GM21423 (cell line): ENCODE data around the gene CYP4F8.
"Not testable (repeated sequence)": the region's sequence is repeated elsewhere in the genome, so short reads cannot be mapped to it uniquely, and the experiment has no call there.

Experiments used
- ATAC-seq: cut with Tn5 transposase; IDR thresholded peaks from one replicate; pipeline ENCODE4 v1.9.1; 2021; ENCODE audit warnings: mild to moderate bottlenecking, moderate library complexity; ENCODE audit not compliant: unreplicated experiment

CYP4F8 gene

DNA sequence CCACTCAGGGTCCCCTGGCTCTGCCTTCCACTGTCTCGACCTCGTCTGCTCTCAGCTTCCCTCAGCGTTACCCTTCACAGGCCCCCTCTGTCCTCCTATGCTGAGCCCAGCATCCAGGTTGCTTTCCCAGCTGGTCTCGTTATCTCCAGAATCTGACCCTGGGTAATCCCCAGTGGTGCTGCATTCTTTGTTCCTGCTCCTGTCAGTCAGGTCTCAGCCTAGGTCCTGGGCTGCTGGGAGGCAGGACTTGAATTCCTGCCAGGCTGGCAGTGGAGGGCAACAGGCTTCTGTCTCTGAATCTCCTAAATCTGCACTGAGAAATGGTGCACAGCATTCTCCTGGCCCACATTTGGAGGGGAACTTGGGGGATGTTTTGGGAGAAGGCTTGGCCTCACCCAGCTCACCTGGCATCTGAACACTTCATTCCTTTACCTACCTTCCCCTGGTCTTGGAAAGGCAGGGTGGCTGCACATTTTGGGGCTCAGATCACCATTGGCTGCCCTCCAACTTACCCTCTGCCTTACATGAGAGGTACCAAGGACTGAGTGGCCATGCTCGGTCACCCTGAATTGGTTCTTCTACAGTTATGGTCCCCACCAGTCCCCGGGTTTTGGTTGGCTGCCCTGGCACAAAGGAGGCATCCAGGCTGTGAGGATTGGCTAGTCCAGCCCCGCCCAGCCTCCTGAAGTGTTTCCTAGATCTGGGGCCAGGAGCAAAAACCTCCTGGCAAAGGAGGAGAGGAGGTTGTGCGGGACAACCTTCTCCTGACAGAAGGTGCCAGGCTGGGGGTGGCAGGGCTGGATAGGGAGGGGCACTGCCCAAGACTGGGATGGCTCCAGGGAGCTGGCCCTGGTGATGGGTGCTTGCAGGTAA, at the start of gene CYP4F8:
Gene CYP4F8 (plus strand): TSS at position 712 of the 873 bp plus-strand sequence. CDS start 399 bp downstream, outside the sequence.
- ATAC-seq, result no peak

GRCh38 chr19:15570420-15570819, 44.6 kb upstream of the CYP4F8 start:
- no peak for ATAC-seq

DNA sequence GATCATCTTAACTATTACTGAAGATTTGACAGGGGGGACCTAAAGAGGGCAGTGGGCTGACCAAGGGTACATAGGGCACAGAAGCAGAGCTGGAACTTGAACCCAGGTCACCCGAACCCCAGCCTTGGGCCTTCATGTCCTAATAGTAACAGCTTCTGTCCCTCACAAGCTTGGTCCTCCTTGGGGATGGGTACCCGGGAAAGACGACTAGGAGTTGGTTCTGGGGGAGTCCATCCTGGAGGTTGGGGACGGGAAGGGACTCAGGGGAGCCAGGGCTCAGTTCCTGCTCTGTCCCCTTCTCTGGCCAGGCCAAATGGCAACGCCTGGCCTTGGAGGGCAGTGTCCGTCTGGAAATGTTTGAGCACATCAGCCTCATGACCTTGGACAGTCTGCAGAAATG, 39.6 kb upstream of the CYP4F8 start:
- ATAC-seq, result no peak

GRCh38 chr19:15576526-15577156, 38.4 kb upstream of the CYP4F8 start:
- ATAC-seq, result no peak

GRCh38 chr19:15577184-15577771, 37.7 kb upstream of the CYP4F8 start:
- ATAC-seq, result no peak

DNA sequence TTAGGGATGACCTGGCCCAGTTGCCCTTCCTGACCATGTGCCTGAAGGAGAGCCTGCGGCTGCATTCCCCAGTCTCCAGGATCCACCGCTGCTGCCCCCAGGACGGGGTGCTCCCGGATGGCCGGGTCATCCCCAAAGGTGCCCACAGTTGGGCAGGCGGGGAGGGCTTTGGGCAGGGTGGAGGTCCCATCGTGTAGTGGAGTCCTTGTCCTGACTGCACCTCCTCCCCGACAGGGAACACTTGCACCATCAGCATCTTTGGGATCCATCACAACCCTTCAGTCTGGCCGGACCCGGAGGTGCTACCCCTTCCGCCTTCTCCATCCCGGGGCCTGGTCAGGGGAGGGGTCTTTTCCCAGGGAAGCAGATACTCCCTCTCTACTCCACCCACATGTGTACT, 31.7 kb upstream of the CYP4F8 start:
- no peak for ATAC-seq

DNA sequence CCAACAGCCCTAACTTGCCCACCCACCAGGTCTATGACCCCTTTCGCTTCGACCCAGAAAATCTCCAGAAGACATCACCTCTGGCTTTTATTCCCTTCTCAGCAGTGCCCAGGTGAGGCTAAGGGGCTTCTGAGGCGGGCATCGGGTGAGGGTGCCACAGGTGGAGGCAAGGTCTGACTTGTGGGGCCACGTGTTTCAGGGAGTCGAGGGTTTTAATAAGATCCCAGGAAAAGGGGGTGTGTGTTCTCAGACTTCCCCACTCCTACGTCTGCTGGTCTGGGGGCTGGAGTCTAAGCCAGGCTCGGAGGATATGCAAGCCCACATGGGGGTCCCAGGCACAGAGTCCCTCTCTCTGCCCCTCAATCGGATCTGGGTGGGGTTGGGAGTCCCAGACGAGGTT, 30.9 kb upstream of the CYP4F8 start:
- no peak for ATAC-seq

DNA sequence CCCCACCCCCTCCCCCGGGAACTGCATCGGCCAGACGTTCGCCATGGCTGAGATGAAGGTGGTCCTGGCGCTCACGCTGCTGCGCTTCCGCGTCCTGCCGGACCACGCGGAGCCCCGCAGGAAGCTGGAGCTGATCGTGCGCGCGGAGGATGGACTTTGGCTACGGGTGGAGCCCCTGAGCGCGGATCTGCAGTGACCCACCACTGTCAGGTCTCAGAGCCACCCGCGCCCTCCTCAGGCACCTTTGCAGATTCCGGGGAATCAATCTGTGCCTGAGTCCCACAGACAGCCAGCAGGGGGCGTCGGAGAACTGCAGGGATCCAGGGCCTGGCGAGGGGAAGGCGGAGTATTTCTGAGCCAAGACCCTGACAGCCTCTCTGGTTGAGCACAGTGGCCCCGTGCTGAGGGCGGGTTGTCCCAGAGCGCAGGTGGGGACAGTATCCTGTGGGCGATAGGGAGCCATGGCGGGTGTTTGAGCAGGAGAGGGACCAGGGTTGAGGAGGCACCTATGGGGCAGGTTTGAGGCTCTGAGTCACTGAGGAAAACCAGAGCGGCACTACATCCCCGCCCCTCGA, 30.4 kb upstream of the CYP4F8 start:
- ATAC-seq, result no peak

- ATAC-seq, result no peak
Observed at GRCh38 chr19:15587663-15588062, 27.4 kb upstream of the CYP4F8 start.

DNA sequence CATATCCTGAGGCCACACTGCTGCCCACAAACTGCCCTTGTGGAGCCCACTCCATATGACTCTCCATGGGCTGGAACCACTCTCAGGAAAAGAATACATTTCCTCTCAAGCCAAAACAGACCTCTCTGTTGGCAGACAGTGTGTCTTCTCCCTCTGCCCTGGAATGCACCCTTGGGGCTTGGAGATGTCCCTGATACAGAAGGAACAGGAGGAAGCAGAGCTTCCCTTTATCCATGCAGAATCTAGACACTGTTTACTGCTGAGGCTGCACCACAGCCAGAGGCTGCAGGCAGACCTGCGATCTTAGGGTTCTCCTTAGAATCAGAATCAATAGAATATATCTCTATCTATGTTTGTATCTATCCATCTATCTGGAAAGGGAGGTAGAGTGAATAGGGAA, 26.8 kb upstream of the CYP4F8 start:
- ATAC-seq, result no peak

DNA sequence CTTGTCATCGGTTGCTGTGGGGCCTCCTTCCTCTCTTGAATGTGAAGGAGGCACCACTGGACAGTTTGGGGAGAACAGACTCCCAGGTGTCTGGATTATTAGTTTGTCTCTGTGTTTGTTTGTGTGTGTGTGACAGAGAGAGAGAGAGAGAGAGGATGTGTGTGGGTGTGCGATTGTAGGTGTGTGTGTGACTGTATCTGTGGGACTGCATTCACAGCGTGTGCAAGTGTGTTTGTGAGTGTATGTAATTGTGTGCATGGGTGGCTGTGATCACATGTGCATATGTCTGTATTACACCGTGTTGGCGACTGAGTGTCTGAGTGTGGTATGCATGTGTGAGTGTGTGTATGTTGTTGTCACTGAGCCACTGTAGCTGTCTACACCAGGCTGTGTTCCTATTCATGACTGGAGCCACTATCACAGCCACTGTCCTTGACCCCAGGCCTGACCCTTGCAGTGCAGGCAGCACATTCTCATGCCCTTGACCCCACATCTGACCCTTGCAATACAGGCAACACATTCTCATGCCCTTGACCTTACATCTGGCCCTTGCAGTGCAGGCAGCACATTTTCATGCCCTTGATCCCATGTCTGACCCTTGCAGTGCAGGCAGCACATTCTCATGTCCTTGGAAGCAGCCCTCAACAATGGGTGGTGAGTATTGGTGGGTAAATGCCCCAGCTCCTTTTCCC, 25.1 kb upstream of the CYP4F8 start:
- no peak for ATAC-seq

DNA sequence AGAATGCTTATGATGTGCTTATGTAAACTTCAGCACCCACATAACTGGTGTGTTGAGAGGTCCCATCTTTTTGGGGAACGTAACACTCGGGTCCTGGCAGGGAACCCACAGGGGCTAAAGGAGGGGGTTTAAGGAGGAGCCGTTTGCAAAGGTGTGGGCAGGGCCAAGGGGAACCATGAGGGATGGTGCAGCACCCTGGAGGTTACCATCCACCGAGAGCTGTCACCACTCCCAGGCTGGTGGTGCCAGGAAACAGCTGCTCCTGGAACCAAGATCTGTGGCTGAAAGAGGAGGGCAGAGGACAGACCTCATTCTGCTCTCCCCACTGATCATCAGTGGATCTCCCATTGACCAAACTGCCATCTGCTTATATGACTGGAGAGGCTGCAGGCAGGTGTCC, 23.2 kb upstream of the CYP4F8 start:
- ATAC-seq, result no peak

GRCh38 chr19:15592506-15592905, 22.5 kb upstream of the CYP4F8 start:
- not testable (repeated sequence) for ATAC-seq

DNA sequence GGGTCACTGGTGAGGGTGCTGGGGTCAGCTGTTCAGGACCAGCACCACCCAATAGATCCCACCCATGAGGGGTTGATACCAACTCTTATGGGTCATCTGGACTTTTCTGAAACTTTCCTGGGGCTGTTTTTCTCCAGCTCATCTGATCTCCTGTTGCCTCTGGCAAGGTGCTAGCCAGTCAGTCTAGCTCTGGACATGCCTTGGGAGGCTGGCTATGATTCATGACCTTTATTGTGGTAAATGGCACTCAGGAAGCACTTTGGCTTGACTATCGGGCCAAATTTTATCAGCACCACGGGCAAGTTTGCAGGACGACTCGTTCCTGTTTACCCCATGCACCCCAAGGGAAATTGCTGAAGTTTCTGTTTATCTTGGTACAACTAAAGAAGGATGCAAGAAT, 21.3 kb upstream of the CYP4F8 start:
- ATAC-seq, result not testable (repeated sequence)

GRCh38 chr19:15595069-15595468, 19.9 kb upstream of the CYP4F8 start:
- ATAC-seq, result no peak

DNA sequence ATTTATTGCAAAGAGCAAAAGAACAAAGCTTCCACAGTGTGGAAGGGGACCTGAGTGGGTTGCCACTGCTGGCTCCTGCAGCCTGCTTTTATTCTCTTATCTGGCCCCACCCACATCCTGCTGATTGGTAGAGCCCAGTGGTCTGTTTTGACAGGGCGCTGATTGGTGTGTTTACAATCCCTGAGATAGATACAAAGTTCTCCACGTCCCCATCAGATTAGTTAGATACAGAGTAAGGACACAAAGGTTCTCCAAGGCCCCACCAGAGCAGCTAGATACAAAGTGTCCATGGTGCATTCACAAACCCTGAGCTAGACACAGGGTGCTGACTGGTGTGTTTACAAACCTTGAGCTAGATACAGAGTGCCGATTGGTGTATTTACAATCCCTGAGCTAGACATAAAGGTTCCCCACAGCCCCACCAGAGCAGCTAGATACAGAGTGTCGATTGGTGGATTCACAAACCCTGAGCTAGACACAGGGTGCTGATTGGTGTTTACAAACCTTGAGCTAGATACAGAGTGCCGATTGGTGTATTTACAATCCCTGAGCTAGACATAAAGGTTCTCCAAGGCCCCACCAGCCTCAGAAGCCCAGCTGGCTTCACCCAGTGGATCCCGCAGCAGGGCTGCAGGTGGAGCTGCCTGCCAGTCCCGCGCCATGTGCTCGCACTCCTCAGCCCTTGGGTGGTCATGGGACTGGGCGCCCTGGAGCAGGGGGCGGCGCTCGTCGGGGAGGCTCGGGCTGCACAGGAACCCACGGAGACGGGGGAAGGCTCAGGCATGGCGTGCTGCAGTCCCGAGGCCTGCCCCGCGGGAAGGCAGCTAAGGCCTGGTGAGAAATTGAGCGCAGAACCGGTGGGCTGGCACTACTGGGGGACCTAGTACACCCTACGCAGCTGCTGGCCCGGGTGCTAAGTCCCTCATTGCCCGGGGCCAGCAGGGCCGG, 6.8 kb upstream of the CYP4F8 start:
- not testable (repeated sequence) for ATAC-seq

DNA sequence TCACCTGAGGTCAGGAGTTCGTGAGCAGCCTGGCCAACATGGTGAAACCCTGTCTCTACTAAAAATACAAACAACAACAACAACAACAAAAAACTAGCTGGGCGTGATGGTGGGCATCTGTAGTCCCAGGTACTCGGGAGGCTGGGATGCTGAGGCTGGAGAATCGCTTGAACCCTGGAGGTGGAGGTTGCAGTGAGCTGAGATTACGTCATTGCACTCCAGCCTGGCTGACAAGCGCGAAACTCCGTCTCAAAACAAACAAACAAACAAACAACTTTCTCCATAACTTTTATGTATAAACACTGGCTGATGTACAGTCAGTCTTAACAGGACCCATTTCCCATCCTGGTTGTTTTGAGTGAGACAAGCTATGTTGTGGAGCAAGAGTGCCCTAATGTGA, 5.8 kb upstream of the CYP4F8 start:
- no peak for ATAC-seq

GRCh38 chr19:15612342-15612741, 2.7 kb upstream of the CYP4F8 start:
- ATAC-seq, result no peak

DNA sequence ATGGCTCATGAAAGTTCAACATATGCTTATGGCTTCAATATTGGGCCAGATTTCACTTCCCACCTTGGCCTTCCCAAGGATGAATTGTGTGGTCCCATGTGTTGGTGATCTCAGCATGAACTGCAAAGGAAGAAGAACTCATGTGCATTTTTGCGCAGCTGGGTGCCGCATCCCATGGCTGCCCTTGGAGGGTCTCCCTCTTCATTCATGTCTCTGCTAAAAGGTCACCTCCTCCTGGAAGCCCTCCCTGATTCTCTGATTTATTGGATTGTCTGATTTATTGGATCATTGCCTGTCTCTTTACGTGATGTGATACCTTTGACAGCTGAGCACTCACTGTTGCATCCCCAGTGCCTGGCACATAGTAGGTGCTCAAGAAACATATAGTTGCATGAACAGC, 1.7 kb upstream of the CYP4F8 start:
- ATAC-seq, result no peak

DNA sequence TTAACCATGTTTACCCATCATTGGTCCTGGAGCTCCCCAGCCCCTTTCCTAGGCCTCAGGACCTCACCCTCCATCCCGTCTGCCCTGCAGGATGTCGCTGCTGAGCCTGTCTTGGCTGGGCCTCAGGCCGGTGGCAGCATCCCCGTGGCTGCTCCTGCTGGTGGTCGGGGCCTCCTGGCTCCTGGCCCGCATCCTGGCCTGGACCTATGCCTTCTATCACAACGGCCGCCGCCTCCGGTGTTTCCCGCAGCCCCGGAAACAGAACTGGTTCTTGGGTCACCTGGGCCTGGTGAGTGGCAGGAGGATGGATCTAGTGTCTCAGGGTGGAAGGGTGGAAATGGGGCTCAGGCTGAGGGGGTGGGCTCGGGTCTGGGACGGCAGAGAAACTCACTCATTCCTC, 508 bp downstream of the CYP4F8 start:
- no peak for ATAC-seq
